Measurements from ENCODE around the gene ZNF488. TPM values are rescaled to one million over a fixed set of nuclear protein-coding genes. Genes with fewer than 3 reads are reported as not detected.

ZNF488 gene
- total and polyA plus RNA-seq, 2 experiments from 2014 or later: 0.15 to 1.2 TPM

DNA sequence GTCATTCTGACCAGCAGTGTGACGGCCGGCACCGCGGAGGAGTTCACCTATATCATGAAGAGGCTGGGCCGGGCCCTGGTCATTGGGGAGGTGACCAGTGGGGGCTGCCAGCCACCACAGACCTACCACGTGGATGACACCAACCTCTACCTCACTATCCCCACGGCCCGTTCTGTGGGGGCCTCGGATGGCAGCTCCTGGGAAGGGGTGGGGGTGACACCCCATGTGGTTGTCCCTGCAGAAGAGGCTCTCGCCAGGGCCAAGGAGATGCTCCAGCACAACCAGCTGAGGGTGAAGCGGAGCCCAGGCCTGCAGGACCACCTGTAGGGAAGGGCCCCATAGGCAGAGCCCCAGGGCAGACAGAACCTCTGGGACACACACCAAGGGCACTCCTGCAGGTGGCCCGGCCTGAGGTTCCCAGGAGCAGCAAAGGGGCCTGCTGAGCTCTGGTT lies 26.9 kb downstream of the ZNF488 start:
- no peaks in the 10 kb centered on the region for H3K36me3 ChIP-seq
- no peaks in the 10 kb centered on the region for H3K4me1 ChIP-seq (ENCODE audit: low read depth)
- TF ChIP-seq CTCF (IDR thresholded peaks at IDR 0.05; ENCODE audit: low read depth, low read length): no peak
- H3K9me3 ChIP-seq (ENCODE audit: low read depth): no peaks in the 10 kb centered on the region
- no peak for DNase-seq (ENCODE audit: low read depth in 1 of 2, low spot score in 1 of 2)
- no peak overlapping the region for H3K4me3 ChIP-seq
- no peaks in the 10 kb centered on the region for H3K27me3 ChIP-seq
- H3K27ac ChIP-seq: no peak overlapping the region

DNA sequence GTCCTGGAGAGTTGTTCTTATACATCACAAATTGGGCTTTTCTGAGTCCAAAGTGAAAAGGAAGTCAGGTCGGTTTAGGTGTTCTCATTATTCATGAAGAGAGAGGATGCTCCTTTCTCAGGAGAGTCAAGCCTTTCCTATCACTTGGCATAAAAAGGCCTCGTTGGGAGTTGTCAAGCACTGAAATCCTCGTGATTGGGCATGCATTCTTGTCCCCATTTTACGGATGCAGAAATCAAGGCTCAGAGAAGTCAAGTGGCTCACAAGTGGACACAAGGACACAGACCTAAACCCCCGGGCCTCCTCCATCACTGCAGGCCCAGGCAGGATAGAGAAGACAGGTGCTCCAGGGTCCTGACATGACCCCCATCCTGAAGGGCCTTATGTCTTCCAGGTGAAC lies 27.4 kb downstream of the ZNF488 start:
- Histone ChIP-seq H3K4me1 (ENCODE audit: low read depth) (no peaks in the 10 kb centered on the region), H3K27me3 (no peaks in the 10 kb centered on the region), H3K27ac (no peak overlapping the region), H3K9me3 (ENCODE audit: low read depth) (no peaks in the 10 kb centered on the region), H3K4me3 (no peak overlapping the region), H3K36me3 (no peaks in the 10 kb centered on the region)
- TF ChIP-seq CTCF (IDR thresholded peaks at IDR 0.05; ENCODE audit: low read depth, low read length): no peak
- no peak for DNase-seq (ENCODE audit: low read depth in 1 of 2, low spot score in 1 of 2)

DNA sequence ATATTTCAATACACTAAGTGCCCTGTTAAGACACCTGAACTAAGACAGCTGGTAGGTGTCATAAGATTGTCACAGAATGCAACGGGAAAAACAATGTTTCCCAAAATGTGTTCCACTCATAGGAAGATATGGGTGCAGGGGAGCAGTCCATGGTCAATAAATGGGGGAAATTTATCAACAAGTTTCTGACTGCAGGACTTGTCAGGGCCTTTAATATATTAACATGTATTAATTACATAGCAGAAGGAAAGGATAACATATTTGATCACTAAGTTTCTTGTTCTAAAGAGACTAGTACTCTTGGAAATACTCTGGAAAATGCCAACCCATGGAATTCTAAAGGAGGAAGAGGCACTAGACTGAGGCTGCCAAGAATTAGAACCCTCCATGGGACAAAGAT lies 29.2 kb downstream of the ZNF488 start:
- Histone ChIP-seq H3K27me3 (no peaks in the 10 kb centered on the region), H3K36me3 (no peaks in the 10 kb centered on the region), H3K4me1 (ENCODE audit: low read depth) (no peaks in the 10 kb centered on the region), H3K9me3 (ENCODE audit: low read depth) (no peaks in the 10 kb centered on the region), H3K4me3 (no peak overlapping the region), H3K27ac (no peak overlapping the region)
- no peak for DNase-seq (ENCODE audit: low read depth in 1 of 2, low spot score in 1 of 2)
- no peak for TF ChIP-seq CTCF (IDR thresholded peaks at IDR 0.05; ENCODE audit: low read depth, low read length)

- no peaks in the 10 kb centered on the region for H3K36me3 ChIP-seq
- no peak overlapping the region for H3K4me3 ChIP-seq
- peak; percentile 39 for TF ChIP-seq CTCF (IDR thresholded peaks at IDR 0.05; ENCODE audit: low read depth, low read length)
- H3K27me3 ChIP-seq: no peaks in the 10 kb centered on the region
- no peak overlapping the region for H3K27ac ChIP-seq
- peak; percentile 23 to 40 for DNase-seq (ENCODE audit: low read depth in 1 of 2, low spot score in 1 of 2)
- H3K4me1 ChIP-seq (ENCODE audit: low read depth): no peaks in the 10 kb centered on the region
- no peaks in the 10 kb centered on the region for H3K9me3 ChIP-seq (ENCODE audit: low read depth)
Measured at GRCh38 chr10:47354165-47354564, 29.9 kb downstream of the ZNF488 start.

- DNase-seq (ENCODE audit: low read depth in 1 of 2, low spot score in 1 of 2): no peak
- Histone ChIP-seq H3K36me3 (no peaks in the 10 kb centered on the region), H3K4me1 (ENCODE audit: low read depth) (no peaks in the 10 kb centered on the region), H3K9me3 (ENCODE audit: low read depth) (no peaks in the 10 kb centered on the region), H3K27me3 (no peaks in the 10 kb centered on the region), H3K27ac (no peak overlapping the region), H3K4me3 (no peak overlapping the region)
- TF ChIP-seq CTCF (IDR thresholded peaks at IDR 0.05; ENCODE audit: low read depth, low read length): no peak
Measured at GRCh38 chr10:47353351-47353750, 30.7 kb downstream of the ZNF488 start.
